Stimulated activated CD4-positive, alpha-beta T cell treated with anti-CD3 and anti-CD28 coated beads, Interleukin-2, amount 100 ng/mL, for 48 hours (primary cell): ENCODE measurements around the gene SPOCK2.

Experiments
- DNase-seq, 2 donors: peaks; one replicate each; pipeline ENCODE4 v3.0.0-alpha.2; 2020

SPOCK2 gene

GRCh38 chr10:72068901-72069446 lies 19.4 kb downstream of the SPOCK2 start:
- DNase-seq: no peak

- no peak for DNase-seq
These were observed 20.1 kb downstream of the SPOCK2 start for GRCh38 chr10:72068126-72068765.

GRCh38 chr10:72067463-72068125 lies 20.8 kb downstream of the SPOCK2 start:
- no peak for DNase-seq

- no peak for DNase-seq
These were observed 21.8 kb downstream of the SPOCK2 start for GRCh38 chr10:72066318-72067284.

GRCh38 chr10:72065439-72066025 lies 22.8 kb downstream of the SPOCK2 start:
- DNase-seq: no peak

GRCh38 chr10:72063703-72064391 lies 24.5 kb downstream of the SPOCK2 start:
- DNase-seq: no peak

- no peak for DNase-seq
These were observed 25.3 kb downstream of the SPOCK2 start for GRCh38 chr10:72062832-72063702.

- DNase-seq: no peak
These were observed 26.0 kb downstream of the SPOCK2 start for GRCh38 chr10:72062382-72062781.

GRCh38 chr10:72061930-72062329 lies 26.4 kb downstream of the SPOCK2 start:
- no peak for DNase-seq

GRCh38 chr10:72061491-72061890 lies 26.9 kb downstream of the SPOCK2 start:
- no peak for DNase-seq

- no peak for DNase-seq
These were observed 28.2 kb downstream of the SPOCK2 start for GRCh38 chr10:72059843-72060822.

- no peak for DNase-seq
These were observed 29.1 kb downstream of the SPOCK2 start for GRCh38 chr10:72058989-72059842.

- no peak for DNase-seq
These were observed 29.9 kb downstream of the SPOCK2 start for GRCh38 chr10:72058347-72058898.

GRCh38 chr10:72056932-72057751 lies 31.2 kb downstream of the SPOCK2 start:
- DNase-seq: no peak

- no peak for DNase-seq
These were observed 32.2 kb downstream of the SPOCK2 start for GRCh38 chr10:72056113-72056512.

GRCh38 chr10:72053690-72054089 lies 34.7 kb downstream of the SPOCK2 start:
- no peak for DNase-seq

GRCh38 chr10:72050873-72051272 lies 37.5 kb downstream of the SPOCK2 start:
- DNase-seq: no peak
